ENCODE data around the gene ADAMTSL3.

Gene ADAMTSL3

GRCh38 chr15:83709241-83709640, 55.3 kb downstream of the ADAMTSL3 start:
- Histone ChIP-seq H3K4me1 (ENCODE audit: insufficient read depth, poor library complexity, severe bottlenecking) (no peaks in the 10 kb centered on the region), H3K9me3 (ENCODE audit: severe bottlenecking) (no peaks in the 10 kb centered on the region), H3K27me3 (ENCODE audit: insufficient read depth, poor library complexity, severe bottlenecking) (no peaks in the 10 kb centered on the region), H3K36me3 (ENCODE audit: low read depth) (no peaks in the 10 kb centered on the region), H3K4me3 (ENCODE audit: severe bottlenecking) (no peak overlapping the region), H3K27ac (ENCODE audit: poor library complexity, severe bottlenecking) (no peak overlapping the region)
- DNase-seq (ENCODE audit: low spot score) (no peak), ATAC-seq (ENCODE audit: low read depth) (no peak)
- no peak for TF ChIP-seq CTCF (IDR thresholded peaks at IDR 0.05; ENCODE audit: poor library complexity, severe bottlenecking)

GRCh38 chr15:83709811-83710210, 55.9 kb downstream of the ADAMTSL3 start:
- H3K4me3 ChIP-seq (ENCODE audit: severe bottlenecking): no peak overlapping the region
- ATAC-seq (ENCODE audit: low read depth) (no peak), DNase-seq (ENCODE audit: low spot score) (no peak)
- no peak for TF ChIP-seq CTCF (IDR thresholded peaks at IDR 0.05; ENCODE audit: poor library complexity, severe bottlenecking)
- H3K27ac ChIP-seq (ENCODE audit: poor library complexity, severe bottlenecking): no peak overlapping the region
- H3K36me3 ChIP-seq (ENCODE audit: low read depth): no peaks in the 10 kb centered on the region
- no peaks in the 10 kb centered on the region for H3K27me3 ChIP-seq (ENCODE audit: insufficient read depth, poor library complexity, severe bottlenecking)
- H3K9me3 ChIP-seq (ENCODE audit: severe bottlenecking): no peaks in the 10 kb centered on the region
- no peaks in the 10 kb centered on the region for H3K4me1 ChIP-seq (ENCODE audit: insufficient read depth, poor library complexity, severe bottlenecking)

- TF ChIP-seq CTCF (IDR thresholded peaks at IDR 0.05; ENCODE audit: poor library complexity, severe bottlenecking): no peak
- Histone ChIP-seq H3K9me3 (ENCODE audit: severe bottlenecking) (no peaks in the 10 kb centered on the region), H3K27ac (ENCODE audit: poor library complexity, severe bottlenecking) (no peak overlapping the region), H3K4me1 (ENCODE audit: insufficient read depth, poor library complexity, severe bottlenecking) (no peaks in the 10 kb centered on the region), H3K4me3 (ENCODE audit: severe bottlenecking) (no peak overlapping the region), H3K36me3 (ENCODE audit: low read depth) (no peaks in the 10 kb centered on the region), H3K27me3 (ENCODE audit: insufficient read depth, poor library complexity, severe bottlenecking) (no peaks in the 10 kb centered on the region)
- no peak for ATAC-seq (ENCODE audit: low read depth)
- DNase-seq (ENCODE audit: low spot score): no peak
Measured at GRCh38 chr15:83710452-83710851, 56.5 kb downstream of the ADAMTSL3 start.

GRCh38 chr15:83711236-83711635, 57.3 kb downstream of the ADAMTSL3 start:
- Histone ChIP-seq H3K36me3 (ENCODE audit: low read depth) (no peaks in the 10 kb centered on the region), H3K9me3 (ENCODE audit: severe bottlenecking) (no peaks in the 10 kb centered on the region), H3K27me3 (ENCODE audit: insufficient read depth, poor library complexity, severe bottlenecking) (no peaks in the 10 kb centered on the region), H3K4me1 (ENCODE audit: insufficient read depth, poor library complexity, severe bottlenecking) (no peaks in the 10 kb centered on the region), H3K4me3 (ENCODE audit: severe bottlenecking) (no peak overlapping the region), H3K27ac (ENCODE audit: poor library complexity, severe bottlenecking) (no peak overlapping the region)
- ATAC-seq (ENCODE audit: low read depth) (no peak), DNase-seq (ENCODE audit: low spot score) (no peak)
- no peak for TF ChIP-seq CTCF (IDR thresholded peaks at IDR 0.05; ENCODE audit: poor library complexity, severe bottlenecking)

GRCh38 chr15:83713242-83713641, 59.3 kb downstream of the ADAMTSL3 start:
- no peaks in the 10 kb centered on the region for H3K4me1 ChIP-seq (ENCODE audit: insufficient read depth, poor library complexity, severe bottlenecking)
- no peaks in the 10 kb centered on the region for H3K9me3 ChIP-seq (ENCODE audit: severe bottlenecking)
- H3K27me3 ChIP-seq (ENCODE audit: insufficient read depth, poor library complexity, severe bottlenecking): no peaks in the 10 kb centered on the region
- no peak overlapping the region for H3K27ac ChIP-seq (ENCODE audit: poor library complexity, severe bottlenecking)
- no peak overlapping the region for H3K4me3 ChIP-seq (ENCODE audit: severe bottlenecking)
- ATAC-seq (ENCODE audit: low read depth) (no peak), DNase-seq (ENCODE audit: low spot score) (no peak)
- H3K36me3 ChIP-seq (ENCODE audit: low read depth): no peaks in the 10 kb centered on the region
- no peak for TF ChIP-seq CTCF (IDR thresholded peaks at IDR 0.05; ENCODE audit: poor library complexity, severe bottlenecking)
